GM21576 (cell line): ENCODE measurements around the gene SMURF2.
"Not testable (repeated sequence)": the region's sequence is repeated elsewhere in the genome, so short reads cannot be mapped to it uniquely, and the experiment has no call there.

ENCODE experiments used
- ATAC-seq: cut with Tn5 transposase; IDR thresholded peaks from one replicate; pipeline ENCODE4 v1.9.1; 2021; ENCODE audit warnings: mild to moderate bottlenecking, moderate library complexity; ENCODE audit not compliant: unreplicated experiment

Gene SMURF2

GRCh38 chr17:64661976-64662773, at the start of gene SMURF2:
Gene SMURF2 (minus strand): TSS chr17:64662307. CDS start chr17:64661880, 427 bp downstream.
- peak; percentile 74 for ATAC-seq

DNA sequence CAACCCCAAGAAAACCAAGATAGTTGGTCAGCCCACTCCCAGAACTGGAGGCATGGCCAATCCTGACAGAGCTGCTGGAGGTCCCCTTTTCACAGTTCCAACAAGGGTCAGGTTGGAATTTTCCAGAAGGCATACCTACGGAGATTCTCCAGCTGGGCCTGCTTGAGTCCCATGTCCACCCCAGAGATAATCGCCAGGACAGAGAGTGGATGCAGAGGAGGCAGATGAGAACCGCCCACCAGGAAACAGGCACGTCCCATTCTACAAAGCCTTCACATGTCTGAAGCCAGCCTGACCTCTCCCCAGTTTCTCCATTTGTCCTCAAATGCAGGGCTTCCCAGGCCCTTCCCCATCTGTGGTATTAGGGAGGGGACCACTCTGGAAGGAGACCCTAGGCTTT, 47.4 kb upstream of the SMURF2 start:
- ATAC-seq = no peak

- no peak for ATAC-seq
Measured at GRCh38 chr17:64707050-64707591, 45.0 kb upstream of the SMURF2 start.

DNA sequence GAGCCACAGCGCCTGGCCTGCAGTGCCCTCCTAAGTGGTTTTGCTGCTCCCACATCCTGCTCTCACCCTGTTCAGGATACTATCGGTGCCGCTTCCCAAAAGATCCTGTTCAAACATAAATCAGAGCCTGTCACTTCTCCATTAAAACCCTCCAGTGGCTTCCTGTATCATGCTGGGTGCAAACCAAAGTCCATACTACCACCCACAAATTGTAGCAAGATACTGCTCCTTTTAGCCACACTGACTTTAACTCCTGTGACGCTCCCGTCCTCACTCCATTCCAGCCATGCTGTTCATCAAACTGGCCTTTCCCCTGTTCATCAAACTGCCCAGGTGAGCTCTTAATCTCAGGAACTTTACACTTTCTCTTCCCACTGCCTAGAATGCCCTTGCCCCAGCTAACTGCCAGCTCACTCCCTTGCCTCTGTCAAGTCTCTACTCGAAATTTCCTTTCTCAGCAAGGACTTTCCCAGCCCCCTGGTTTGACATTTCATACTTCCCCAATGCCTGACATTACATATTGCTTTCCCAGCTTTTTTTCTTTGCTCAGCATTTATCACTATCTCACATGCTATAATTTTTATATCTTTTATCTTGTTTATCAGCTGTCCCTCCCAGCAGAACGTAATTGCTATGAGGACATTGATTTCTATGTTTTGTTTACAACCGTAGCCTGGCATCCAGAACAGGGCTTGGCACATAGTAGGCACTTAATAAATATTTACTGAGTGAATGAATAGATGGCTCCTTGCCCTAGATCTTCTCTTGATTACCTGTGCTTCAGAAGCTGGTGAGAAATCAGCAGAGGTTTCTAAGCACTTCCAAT, 44.3 kb upstream of the SMURF2 start:
- ATAC-seq = no peak

- ATAC-seq = no peak
Measured at GRCh38 chr17:64702815-64703214, 40.7 kb upstream of the SMURF2 start.

- no peak for ATAC-seq
Measured at GRCh38 chr17:64698725-64699124, 36.6 kb upstream of the SMURF2 start.

GRCh38 chr17:64694207-64694606, 32.1 kb upstream of the SMURF2 start:
- ATAC-seq = no peak

- no peak for ATAC-seq
Measured at GRCh38 chr17:64692187-64692586, 30.1 kb upstream of the SMURF2 start.

DNA sequence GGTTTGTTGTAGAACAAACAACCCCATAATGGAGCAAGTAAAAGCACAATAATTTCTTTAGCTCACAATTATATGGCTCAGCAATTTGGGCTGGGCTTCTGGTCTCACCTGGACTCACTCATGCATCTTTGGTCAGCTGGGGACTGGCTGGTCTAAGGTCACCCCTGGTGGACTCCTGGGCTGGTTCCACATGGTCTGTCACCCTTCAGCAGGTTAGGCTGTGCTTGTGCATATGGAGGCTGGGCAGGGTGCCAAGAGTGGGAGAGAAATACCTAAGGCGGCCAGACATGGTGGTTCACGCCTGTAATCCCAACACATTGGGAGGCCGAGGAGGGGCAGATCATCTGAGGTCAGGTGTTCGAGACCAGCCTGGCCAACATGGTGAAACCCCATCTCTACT, 27.0 kb upstream of the SMURF2 start:
- no peak for ATAC-seq

GRCh38 chr17:64688481-64688880, 26.4 kb upstream of the SMURF2 start:
- ATAC-seq = no peak

GRCh38 chr17:64687961-64688360, 25.9 kb upstream of the SMURF2 start:
- ATAC-seq = no peak

GRCh38 chr17:64687376-64687775, 25.3 kb upstream of the SMURF2 start:
- no peak for ATAC-seq

DNA sequence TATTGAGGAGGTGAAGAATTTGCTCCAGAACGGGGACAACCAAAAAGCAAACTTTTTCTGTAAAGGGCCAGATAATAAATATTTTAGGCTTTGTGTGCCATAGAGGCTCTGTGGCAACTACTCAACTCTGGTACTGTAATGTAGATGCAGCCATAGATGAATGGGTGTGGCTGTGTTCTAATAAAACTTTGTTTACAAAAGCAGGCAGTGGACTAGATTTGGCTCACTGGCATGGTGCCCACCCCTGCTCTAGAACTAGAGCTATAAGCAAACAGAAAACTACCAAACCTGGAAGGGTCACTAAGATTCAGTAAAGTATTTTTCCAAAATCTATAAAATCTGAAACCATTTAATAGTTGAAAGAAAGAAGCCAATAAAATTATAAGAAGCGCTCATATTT, 24.6 kb upstream of the SMURF2 start:
- ATAC-seq = no peak

DNA sequence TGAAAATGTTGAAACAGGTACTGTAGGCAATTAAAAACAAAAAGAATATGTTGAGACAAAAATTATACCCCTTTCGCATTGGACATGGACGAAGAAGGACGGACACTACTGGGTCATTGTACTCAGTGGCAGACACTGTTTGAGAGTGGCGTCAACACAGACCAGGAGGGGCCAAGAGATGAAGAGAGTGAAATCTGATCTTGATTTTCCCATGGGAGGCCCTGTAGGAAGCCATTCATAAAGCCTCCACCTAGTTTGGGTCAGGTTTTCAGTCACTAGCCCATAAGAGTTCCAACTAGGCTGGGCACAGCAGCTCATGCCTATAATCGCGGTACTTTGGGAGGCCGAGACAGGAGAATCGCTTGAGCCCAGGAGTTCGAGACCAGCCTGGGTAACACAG, 23.6 kb upstream of the SMURF2 start:
- no peak for ATAC-seq

DNA sequence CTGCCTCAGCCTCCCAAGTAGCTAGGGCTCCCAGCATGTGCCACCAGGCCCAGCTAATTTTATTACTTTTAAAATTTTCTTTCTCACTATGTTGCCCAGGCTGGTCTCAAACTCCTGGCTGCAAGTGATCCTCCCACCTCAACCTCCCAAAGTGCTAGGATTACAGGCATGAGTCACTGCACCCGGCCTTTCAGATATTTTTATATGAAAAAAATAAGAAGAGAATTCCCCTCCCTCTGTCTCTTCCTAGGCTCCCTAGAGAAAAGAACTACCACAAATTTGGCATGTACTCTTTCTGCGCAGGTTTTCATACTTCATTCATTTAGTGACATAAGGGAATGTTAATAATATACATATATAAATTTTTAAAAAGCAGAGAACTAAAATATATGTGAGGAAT, 21.7 kb upstream of the SMURF2 start:
- ATAC-seq = no peak

GRCh38 chr17:64682261-64683181, 20.4 kb upstream of the SMURF2 start:
- ATAC-seq = no peak

DNA sequence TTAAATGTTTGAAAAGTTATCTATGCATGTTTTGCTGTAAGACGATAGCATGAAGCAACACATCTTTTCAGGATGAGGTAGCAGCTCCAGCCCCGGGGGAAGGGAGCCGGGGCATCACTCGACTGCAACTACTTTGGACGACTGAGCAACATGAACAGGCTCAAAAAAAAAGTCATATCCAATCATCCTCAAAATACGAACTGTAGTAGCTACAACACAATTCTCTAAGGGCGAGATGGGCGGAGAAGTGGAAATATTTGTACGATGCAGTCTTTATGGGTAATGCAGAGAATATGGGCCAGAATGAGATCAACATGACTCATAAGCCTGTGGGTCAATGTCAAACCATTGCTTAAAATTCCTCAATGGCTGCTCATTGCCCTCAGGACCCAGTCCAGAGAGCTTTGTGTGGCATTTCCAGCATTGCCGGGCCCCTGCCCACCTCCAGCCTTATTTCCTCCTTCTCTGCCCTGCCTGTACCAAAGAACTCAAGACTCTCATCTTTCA, 17.7 kb upstream of the SMURF2 start:
- ATAC-seq = no peak

DNA sequence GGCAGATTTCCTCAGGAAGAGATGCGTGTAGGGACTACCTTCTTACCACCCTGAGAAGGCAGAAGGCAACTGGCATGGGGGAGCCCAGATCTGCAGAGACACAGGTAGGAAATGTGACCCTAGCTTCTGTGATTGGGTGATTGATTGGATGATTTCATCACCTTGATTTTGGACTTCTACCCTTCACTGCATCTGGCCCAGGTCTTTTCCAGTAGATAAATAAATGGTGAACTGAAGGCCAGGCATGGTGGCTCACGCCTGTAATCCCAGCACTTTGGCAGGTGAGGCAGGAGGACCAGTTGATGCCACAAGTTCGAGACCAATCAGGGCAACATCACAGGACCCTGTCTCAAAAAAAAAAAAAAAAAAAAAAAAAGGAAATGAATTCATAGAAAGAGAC, 14.7 kb upstream of the SMURF2 start:
- ATAC-seq = no peak

- not testable (repeated sequence) for ATAC-seq
Measured at GRCh38 chr17:64670843-64671590, 8.9 kb upstream of the SMURF2 start.
